DOHH2 (cell line): ENCODE measurements around the gene AXIN1.

Experiments used
- EZH2phosphoT487 ChIP-seq: fragments of 200-600 bp; sonication (generic); IDR thresholded peaks from 2 replicates; pipeline ENCODE4 v1.6.1; 2017; ENCODE audit warnings: borderline replicate concordance, mild to moderate bottlenecking, antibody characterized with exemption, low read length, moderate library complexity, mixed read lengths
- TF ChIP-seq, protein P1 (sequence below): fragments of 200-600 bp; sonication (generic); IDR thresholded peaks from one replicate; pipeline ENCODE4 v1.5.1; 2014; ENCODE audit warnings: antibody characterized with exemption, mild to moderate bottlenecking, low read depth, low read length; ENCODE audit not compliant: poor library complexity, severe bottlenecking

DNA sequence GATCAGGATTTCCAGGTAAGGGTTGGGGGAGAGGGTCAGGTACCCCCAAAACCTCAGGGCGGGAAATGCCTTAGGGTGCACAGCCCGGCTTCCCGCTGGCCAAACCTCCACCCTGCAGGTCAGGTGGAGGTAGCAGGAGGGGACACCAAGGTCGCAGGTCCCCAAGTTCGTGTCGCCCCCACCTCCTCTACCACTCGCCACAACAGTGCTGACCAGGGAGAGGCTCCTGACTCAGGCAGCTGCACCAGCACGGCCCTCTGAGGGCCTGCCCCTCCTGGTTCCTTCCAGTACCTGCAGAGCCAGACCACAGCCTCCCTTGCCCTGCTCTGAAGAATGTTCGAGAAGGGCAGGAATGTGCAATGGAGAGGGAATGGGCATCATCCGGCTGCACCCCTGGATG lies 14.0 kb upstream of the AXIN1 start:
- no peak for TF ChIP-seq EZH2phosphoT487
- TF ChIP-seq, protein P1, sequence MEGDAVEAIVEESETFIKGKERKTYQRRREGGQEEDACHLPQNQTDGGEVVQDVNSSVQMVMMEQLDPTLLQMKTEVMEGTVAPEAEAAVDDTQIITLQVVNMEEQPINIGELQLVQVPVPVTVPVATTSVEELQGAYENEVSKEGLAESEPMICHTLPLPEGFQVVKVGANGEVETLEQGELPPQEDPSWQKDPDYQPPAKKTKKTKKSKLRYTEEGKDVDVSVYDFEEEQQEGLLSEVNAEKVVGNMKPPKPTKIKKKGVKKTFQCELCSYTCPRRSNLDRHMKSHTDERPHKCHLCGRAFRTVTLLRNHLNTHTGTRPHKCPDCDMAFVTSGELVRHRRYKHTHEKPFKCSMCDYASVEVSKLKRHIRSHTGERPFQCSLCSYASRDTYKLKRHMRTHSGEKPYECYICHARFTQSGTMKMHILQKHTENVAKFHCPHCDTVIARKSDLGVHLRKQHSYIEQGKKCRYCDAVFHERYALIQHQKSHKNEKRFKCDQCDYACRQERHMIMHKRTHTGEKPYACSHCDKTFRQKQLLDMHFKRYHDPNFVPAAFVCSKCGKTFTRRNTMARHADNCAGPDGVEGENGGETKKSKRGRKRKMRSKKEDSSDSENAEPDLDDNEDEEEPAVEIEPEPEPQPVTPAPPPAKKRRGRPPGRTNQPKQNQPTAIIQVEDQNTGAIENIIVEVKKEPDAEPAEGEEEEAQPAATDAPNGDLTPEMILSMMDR = no peak
